MCF 10A (cell line): Measurements from ENCODE around the gene AMPD2. TPM values are rescaled to one million over a fixed set of nuclear protein-coding genes. Genes with fewer than 3 reads are reported as not detected.
A peak's percentile ranks its signal among the peaks of the same experiment; 100 is the strongest.

Experiments used
- BruUV-seq: library from RNA; stranded (reverse); fragments of 400-500 nt; replicated peaks from 2 replicates; lab custom pipeline; 2021; lab: Mats Ljungman, UMichigan
- CTCF ChIA-PET: fragments of 300-600 bp; sonication (Branson Sonifier 250); formaldehyde crosslinking; extraction: SDS; loops from one replicate; lab custom pipeline; 2021; ENCODE audit warnings: antibody characterized with exemption, inconsistent platforms; lab: Yijun Ruan, JAX
- POLR2A ChIA-PET: fragments of 300-600, 350-650 bp; sonication (Branson Sonifier 250); formaldehyde crosslinking; extraction: SDS; loops from one replicate; lab custom pipeline; 2020; ENCODE audit warnings: antibody characterized with exemption, inconsistent platforms; lab: Yijun Ruan, JAX
- DNase-seq: peaks from one replicate; pipeline ENCODE4 v3.0.0-alpha.2; 2018; ENCODE audit not compliant: unreplicated experiment
- H3K27ac Mint-ChIP-seq: one replicate; pipeline ENCODE4 v1.8.0; 2022; ENCODE audit warnings: mild to moderate bottlenecking, low read depth, mixed read lengths; ENCODE audit not compliant: unreplicated experiment
- H3K27me3 Mint-ChIP-seq: one replicate; pipeline ENCODE4 v1.8.0; 2022; ENCODE audit warnings: mixed read lengths; ENCODE audit not compliant: insufficient read depth, unreplicated experiment
- H3K36me3 Mint-ChIP-seq: one replicate; pipeline ENCODE4 v1.8.0; 2022; ENCODE audit warnings: mild to moderate bottlenecking, moderate library complexity, mixed read lengths; ENCODE audit not compliant: insufficient read depth, unreplicated experiment
- H3K4me1 Mint-ChIP-seq: one replicate; pipeline ENCODE4 v1.8.0; 2022; ENCODE audit warnings: mixed read lengths; ENCODE audit not compliant: insufficient read depth, unreplicated experiment
- H3K4me3 Mint-ChIP-seq: one replicate; pipeline ENCODE4 v1.8.0; 2022; ENCODE audit warnings: mild to moderate bottlenecking, moderate library complexity, mixed read lengths; ENCODE audit not compliant: unreplicated experiment
- H3K9me3 Mint-ChIP-seq: one replicate; pipeline ENCODE4 v1.8.0; 2022; ENCODE audit warnings: mixed read lengths; ENCODE audit not compliant: unreplicated experiment
- intact Hi-C: fragments of 100-400 bp; cut with micrococcal nuclease; formaldehyde crosslinking; loops from 2 replicates; pipeline ENCODE4 v1.14.1; 2022
- total RNA-seq: library from RNA; stranded (reverse); gene quantifications from 2 replicates; pipeline ENCODE4 v1.2.3, GENCODE V29; 2022
- TF ChIP-seq, protein P1 (sequence below): fragments of 200-600 bp; IDR thresholded peaks from one replicate; pipeline ENCODE4 v1.8.0; 2022; ENCODE audit warnings: antibody characterized with exemption, mild to moderate bottlenecking; ENCODE audit not compliant: unreplicated experiment

Gene AMPD2
- total RNA-seq, 1 experiment from 2014 or later, result 49.5 TPM

DNA sequence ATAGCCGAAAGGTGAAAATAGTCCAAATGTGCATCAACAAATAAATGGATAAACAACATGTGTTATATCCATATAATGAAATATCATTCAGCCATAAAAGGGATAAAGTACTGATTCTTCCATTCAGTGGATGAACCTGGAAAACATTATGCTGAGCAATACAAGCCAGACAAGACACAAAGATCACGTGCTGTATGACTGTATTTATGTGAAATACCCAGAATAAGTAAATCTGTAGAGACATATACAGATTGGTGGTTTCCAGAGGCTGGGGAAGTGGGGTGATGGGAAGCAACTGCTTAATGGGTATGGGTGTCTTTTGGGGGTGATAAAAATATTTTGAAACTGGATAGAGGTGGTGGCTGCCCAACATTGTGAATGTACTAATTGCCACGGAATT lies 23.0 kb downstream of the AMPD2 start:
- Mint-ChIP-seq H3K27ac (peak overlapping the region; percentile 76), H3K36me3 (peaks cover 4% of the 10 kb centered on the region), H3K4me3 (no peak overlapping the region), H3K27me3 (no peaks in the 10 kb centered on the region), H3K9me3 (no peaks in the 10 kb centered on the region), H3K4me1 (no peaks in the 10 kb centered on the region)
- CTCF ChIA-PET, result interaction anchor here (0.6 to 17.2 kb wide), 18 partner anchors 8 to 342 kb away, joined by 3 to 459 read pairs (median 4); partner anchors contain the start of gene AHCYL1
- BruUV-seq, result no TSS peak
- TF ChIP-seq, protein P1, sequence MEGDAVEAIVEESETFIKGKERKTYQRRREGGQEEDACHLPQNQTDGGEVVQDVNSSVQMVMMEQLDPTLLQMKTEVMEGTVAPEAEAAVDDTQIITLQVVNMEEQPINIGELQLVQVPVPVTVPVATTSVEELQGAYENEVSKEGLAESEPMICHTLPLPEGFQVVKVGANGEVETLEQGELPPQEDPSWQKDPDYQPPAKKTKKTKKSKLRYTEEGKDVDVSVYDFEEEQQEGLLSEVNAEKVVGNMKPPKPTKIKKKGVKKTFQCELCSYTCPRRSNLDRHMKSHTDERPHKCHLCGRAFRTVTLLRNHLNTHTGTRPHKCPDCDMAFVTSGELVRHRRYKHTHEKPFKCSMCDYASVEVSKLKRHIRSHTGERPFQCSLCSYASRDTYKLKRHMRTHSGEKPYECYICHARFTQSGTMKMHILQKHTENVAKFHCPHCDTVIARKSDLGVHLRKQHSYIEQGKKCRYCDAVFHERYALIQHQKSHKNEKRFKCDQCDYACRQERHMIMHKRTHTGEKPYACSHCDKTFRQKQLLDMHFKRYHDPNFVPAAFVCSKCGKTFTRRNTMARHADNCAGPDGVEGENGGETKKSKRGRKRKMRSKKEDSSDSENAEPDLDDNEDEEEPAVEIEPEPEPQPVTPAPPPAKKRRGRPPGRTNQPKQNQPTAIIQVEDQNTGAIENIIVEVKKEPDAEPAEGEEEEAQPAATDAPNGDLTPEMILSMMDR, result no peak
- intact Hi-C loops, result loop anchor here (1.0 kb wide), 2 partner anchors 131 to 342 kb away; partner anchors contain the start of gene AHCYL1
- POLR2A ChIA-PET, result interaction anchor here (0.6 kb wide), 1 partner anchor 342 kb away, joined by 3 read pairs; the partner anchor contains the start of gene AHCYL1
- no peak for DNase-seq

DNA sequence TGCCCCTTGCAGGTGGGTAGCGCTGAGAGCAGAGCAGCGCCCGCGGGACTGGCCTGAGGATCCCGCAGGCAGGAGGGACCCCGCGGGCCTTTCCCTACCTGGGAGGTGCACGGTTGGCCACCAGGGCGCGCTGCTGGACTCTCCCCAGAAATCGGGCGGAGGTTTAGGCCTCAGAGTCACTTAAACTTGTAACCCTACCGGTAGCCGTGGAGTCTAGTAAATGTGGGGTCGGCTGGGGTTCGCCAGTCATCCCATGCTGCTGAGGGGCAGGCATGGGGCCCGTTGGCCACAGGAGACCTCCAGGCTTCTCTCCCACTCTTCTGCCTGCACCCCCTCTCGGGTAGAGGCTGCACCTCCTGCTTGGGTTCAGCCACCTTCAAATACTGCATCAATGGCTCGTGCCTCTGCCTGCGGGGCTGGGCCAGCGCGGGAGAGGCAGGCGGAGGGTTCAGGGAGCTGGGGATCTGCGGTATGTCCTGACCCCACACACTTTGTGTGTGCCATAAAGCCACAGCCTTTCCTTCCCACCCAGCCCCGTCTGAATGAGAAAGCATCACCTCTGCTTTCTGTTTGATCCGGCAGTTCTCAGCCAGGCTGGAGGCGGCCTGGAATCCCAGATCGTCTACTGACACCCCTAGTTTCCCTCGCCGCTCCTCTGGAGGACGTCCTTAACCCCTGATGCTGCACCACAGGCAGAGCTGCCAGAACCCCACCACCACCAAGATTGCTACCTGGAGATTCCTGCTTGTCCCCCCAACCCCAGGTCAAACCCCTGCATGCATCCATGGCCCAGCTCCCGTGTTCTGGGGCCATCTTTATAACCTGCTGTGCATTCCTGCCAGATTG lies 24.0 kb downstream of the AMPD2 start:
- H3K4me3 Mint-ChIP-seq, result no peak overlapping the region
- CTCF ChIA-PET, result interaction anchor here (0.6 to 17.2 kb wide), 26 partner anchors 8 to 341 kb away, joined by 3 to 459 read pairs (median 4); partner anchors contain the start of genes AHCYL1 and EPS8L3
- POLR2A ChIA-PET, result interaction anchor here (1.7 kb wide), 1 partner anchor 97 kb away, joined by 3 read pairs; no protein-coding TSS in a partner anchor

DNA sequence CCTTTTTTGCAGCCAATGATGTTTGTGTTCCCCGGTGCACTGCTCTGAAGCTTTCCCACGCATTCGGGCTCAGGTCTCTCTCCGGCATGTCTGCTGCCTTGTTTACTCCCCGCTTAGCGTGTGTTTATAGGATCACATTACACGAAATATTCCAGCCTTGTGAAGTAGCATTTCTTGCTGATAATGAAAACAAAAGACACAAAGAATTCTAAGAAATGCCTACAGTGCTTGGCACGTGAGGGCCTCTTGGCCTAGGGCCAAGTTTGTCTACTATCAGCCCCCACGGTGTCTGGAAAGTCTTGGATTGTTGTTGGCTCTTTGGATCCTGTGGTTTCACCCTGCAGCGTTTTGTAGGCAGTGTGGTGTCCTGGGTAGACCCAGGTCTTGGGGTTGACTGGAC lies 25.0 kb downstream of the AMPD2 start:
- POLR2A ChIA-PET, result interaction anchor here (1.0 to 1.7 kb wide), 2 partner anchors 98 to 341 kb away, joined by 3 read pairs; no protein-coding TSS in a partner anchor
- H3K4me1 Mint-ChIP-seq, result no peaks in the 10 kb centered on the region
- no peaks in the 10 kb centered on the region for H3K9me3 Mint-ChIP-seq
- no TSS peak for BruUV-seq
- DNase-seq, result no peak
- H3K27ac Mint-ChIP-seq, result no peak overlapping the region
- CTCF ChIA-PET, result interaction anchor here (0.6 to 17.2 kb wide), 6 partner anchors 11 to 340 kb away, joined by 3 to 459 read pairs (median 5); partner anchors contain the start of gene AHCYL1
- H3K27me3 Mint-ChIP-seq, result no peaks in the 10 kb centered on the region
- no peak overlapping the region for H3K4me3 Mint-ChIP-seq
- intact Hi-C loops, result no loop called here
- peaks cover 3% of the 10 kb centered on the region for H3K36me3 Mint-ChIP-seq
- TF ChIP-seq, protein P1, result no peak

More for the DNA sequence above, 24.0 kb downstream of the AMPD2 start:
- TF ChIP-seq, protein P1, result peak; percentile 85
- Mint-ChIP-seq H3K27me3 (no peaks in the 10 kb centered on the region), H3K4me1 (no peaks in the 10 kb centered on the region), H3K27ac (no peak overlapping the region), H3K9me3 (no peaks in the 10 kb centered on the region), H3K36me3 (peaks cover 4% of the 10 kb centered on the region)
- intact Hi-C loops, result loop anchor here (1.0 kb wide), 2 partner anchors 130 to 341 kb away; partner anchors contain the start of gene AHCYL1
- DNase-seq, result peak; percentile 80
- BruUV-seq, result no TSS peak

DNA sequence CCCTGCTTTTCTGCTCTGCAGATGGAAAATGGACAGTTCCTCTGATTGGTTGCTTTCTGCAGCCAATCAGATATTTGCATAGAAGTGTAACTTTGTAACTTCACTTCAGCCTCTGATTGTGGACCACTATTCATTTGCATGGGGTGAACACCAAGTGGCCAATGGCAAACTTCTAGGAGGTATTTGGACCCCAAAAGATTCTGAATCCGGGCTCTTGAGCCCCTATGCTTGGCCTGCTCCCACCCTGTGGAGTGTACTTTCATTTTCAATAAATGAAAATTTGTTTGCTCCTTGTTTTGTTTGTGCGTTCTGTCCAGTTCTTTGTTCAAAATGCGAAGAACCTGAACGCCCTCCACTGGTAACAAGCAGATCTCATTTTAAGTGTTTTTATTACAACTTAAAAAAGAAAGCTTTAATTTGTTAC lies 29.9 kb downstream of the AMPD2 start:
- Mint-ChIP-seq H3K27ac (no peak overlapping the region), H3K27me3 (peaks cover 28% of the 10 kb centered on the region), H3K36me3 (peaks cover 6% of the 10 kb centered on the region), H3K9me3 (no peaks in the 10 kb centered on the region), H3K4me3 (no peak overlapping the region), H3K4me1 (no peaks in the 10 kb centered on the region)
- TF ChIP-seq, protein P1, result no peak
- BruUV-seq, result no TSS peak
- ChIA-PET POLR2A (interaction anchor here (1.4 to 1.6 kb wide), 2 partner anchors 101 to 103 kb away, joined by 4 read pairs; partner anchors contain the start of gene GNAI3), CTCF (interaction anchor here (0.6 to 7.5 kb wide), 7 partner anchors 9 to 332 kb away, joined by 3 to 75 read pairs (median 5); no protein-coding TSS in a partner anchor)
- intact Hi-C loops, result no loop called here
- DNase-seq, result no peak
